DMS114 treated with DMSO at 0.1 percent for 48 hours (cell line): Measurements from ENCODE around the gene ZNF70.

Source experiments
- DNase-seq: peaks from one replicate; lab custom pipeline; 2025; ENCODE audit not compliant: unreplicated experiment; lab: John Stamatoyannopoulos, UW

The ZNF70 gene

DNA sequence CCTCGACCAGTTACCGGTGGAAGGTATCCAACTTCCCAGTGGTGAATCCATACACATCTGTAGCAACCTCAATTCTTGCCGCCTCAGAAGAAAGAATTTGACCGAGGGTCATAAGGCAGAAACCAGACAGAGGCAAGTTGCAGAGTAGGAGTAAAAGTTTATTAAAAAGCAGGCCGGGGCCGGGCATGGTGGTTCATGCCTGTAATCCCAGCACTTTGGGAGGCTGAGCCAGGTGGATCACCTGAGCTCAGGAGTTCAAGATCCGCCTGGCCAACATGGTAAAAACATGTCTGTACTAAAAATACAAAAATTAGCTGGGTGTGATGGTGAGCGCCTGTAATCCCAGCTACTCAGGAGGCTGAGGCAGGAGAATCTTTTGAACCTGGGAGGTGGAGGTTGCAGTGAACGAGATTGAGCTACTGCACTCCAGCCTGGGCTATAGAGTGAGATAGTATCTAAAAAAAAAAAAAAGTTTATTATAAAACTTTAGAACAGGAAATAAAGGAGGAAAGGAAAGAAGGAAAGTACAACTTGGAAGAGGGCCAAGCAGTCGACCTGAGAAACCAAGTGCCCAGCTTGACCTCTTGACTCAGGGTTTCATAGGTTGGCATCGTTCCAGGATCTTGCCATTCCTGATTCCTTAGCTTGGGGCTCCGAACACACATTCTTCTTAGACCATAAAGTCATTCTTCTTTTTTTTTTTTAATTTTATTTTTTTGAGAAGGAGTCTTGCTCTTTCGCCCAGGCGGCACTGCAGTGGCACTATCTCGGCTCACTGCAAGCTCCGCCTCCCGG, 32.3 kb downstream of the ZNF70 start:
- DNase-seq, result no peak

DNA sequence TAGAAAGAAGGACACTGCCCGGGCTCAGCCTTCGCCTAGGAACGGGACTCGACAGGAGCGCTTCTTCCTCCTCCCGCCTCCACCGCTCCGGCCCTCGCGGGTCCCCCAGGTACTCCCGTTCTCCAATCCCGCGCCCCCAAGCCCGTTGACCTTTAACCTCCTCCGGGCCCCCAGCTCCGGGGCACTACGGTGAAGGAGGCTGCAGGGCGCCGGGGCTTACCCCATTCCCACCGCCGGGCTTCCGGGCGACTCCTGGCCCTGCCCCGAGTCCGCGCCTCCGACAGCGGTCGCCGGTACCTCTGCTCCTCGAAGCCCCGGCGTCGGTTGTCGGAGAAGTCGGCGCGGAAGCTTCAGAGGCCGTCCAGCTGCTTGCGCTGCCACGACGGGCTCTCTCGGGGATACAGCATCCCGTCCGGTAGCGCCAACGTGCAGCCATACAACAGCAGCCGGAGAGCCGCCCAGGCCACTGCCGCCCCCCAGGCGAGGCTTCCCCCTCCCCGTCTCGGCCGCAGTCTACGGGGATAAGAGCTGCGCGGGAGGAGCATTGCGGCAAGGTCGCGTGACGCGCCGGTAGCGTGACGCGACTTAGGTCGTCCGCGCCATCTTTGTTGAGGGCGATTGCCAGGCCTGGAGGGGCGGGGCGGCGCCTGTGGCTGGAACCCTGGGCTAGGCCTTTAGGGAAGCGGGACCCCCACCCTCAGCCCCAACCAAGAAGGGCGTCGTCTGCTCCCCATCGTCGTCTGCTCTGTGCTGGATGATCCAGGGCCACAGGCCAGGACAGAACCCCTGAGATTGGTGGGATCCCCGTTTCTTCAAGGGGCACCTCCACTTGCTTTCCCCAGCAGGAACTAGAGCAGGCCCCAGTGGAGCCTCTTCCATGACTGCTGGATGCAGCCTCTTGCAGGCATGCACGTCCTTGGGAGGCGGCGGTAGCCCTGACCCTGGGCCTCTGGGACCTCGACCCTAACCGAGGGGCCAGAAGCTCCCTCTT, 33.8 kb downstream of the ZNF70 start:
- DNase-seq, result peak; percentile 68

DNA sequence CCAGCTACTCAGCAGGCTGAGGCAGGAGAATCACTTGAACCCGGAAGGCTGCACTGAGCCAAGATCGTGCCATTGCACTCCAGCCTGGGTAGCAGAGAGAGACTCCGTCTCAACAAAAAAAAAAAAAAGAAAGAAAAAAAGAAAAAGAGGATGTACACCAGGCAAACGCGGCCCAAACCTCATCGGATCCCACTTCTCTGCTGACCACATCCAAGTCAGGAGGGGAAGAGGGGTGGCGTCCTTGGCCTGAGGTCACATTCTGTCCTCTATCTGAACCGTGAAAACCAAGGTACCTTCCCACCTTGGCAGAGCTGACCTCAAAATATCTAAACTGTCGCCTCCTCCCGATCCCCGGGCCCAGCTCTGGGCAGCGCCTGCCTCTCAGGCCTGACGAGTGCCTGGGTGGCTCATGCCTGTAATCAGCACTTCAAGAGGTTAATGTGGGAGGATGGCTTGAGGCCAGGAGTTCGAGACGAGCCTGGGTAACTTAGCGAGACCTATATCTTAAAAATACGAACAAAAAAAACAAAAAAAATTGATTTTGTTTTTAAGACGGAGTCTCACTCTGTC, 35.0 kb downstream of the ZNF70 start:
- no peak for DNase-seq

DNA sequence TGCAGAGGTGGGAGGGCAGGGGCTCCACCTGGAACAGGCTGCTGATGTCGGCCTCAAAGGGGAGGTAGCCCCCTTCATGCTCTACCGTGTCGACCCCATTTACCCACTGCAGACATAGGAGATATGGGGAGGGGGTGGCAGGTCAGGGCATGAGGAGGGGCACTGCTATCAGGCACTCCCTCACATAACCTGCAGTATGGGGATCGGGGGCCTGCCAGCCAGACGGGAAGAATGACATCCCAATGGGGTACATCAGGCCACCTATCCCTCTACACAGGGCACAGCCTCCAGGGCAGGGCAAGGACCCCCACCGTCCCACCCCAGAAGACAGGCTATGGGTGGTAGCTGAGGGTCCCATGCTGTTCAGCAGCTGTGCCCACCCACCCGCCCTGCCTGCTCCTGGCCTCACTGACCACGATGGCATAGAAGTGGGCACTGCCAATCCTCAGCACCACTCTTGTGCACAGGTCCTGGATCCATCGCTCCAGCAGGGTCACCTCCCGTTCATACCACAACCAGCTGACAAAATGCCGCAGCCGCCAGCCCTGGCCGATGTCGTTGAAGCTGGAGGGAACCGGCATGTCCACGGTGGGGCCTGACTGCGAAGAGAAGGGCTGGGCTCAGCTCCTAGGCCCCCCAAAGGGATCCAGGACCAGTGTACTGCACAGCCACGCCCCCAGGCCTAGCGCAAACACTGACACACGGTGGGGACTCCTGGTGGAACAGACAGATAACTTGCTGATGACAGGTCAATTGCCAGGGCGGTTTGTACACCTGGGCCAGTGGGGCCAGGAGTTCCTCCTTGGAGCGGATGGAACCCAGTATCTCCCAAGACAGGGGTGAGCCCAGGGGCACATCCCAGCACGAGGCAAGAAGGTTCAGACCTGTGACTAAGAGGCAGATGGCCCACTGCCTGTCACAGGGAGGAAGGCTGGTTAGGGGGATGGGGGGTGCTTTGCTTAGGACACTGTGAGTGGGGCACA, 36.0 kb downstream of the ZNF70 start:
- no peak for DNase-seq

DNA sequence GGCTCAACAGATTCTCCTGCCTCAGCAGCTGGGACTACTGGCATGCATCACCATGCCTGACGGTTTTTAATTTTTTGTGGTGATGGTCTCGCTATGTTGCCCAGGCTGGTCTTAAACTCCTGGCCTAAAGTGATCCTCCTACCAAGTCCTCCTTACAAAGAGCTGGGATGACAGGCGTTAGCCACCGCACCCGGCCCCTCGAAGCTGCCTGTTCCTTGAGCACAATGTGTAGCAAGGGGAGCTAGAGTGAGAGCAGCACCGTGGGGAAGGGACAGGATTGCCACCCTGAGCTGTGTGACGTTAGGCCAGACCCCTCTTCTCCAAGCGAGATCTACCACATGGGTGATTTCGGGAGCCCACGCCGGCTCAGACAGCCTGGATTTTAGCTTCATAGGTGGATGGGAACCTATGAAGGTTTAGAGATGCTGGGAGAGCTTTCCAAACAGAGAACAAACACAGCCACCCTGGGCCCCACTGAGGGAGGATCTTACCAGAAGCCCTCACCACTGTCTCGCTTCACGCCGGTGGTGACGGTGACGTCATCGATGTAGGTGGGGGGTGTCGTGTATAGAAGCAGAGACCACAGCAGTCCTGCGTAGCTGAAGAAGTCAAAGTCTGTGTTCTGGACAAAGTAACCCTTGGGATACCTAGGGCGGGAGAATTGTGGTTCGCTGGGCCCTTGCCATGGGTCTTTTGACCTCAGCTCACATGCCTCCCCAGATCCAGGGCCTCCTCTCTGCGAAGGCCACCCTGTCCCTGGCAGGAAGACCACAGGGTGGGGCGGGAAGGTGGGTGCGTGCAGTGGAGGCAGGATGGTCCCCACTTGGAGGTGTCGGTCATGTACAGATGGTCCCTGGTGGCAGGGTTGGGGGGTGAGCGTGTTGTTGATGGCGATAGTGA, 37.0 kb downstream of the ZNF70 start:
- DNase-seq, result no peak

DNA sequence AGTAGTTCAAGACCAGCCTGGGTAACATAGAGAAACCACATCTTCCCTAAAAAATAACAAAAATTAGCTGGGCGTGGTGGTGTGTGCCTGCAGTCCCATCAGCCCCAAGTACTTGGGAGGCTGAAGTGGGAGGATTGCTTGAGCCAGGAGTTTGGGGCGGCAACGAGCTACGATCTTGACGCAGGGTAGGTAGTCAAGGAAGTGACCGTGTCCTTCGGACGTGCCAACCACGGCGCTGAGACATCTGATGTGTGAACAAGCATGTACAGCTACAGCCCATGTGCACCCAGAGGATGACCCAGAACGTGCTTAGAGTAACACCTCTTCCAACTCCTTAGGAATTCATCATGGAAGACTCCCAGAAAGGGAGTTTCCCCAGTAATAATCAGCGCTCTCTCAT, 38.7 kb downstream of the ZNF70 start:
- DNase-seq, result no peak

DNA sequence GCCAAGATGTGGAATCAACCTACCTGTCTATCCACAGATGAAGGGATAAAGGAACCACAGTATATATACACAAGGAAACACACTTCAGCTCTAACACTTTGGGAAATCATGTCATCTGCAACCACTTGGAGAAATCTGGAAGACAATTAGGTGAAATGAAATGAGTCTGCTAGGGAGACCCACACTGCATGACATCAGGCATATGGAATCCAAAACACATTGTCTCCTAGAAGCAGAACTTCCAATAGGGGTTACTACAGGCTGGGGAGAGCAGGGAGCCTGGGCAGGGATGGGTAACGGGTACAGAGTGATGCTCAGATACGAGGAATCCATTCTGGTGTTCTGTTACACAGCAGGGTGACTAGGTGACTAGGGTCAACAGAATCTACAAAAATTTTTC, 41.8 kb downstream of the ZNF70 start:
- DNase-seq, result no peak

DNA sequence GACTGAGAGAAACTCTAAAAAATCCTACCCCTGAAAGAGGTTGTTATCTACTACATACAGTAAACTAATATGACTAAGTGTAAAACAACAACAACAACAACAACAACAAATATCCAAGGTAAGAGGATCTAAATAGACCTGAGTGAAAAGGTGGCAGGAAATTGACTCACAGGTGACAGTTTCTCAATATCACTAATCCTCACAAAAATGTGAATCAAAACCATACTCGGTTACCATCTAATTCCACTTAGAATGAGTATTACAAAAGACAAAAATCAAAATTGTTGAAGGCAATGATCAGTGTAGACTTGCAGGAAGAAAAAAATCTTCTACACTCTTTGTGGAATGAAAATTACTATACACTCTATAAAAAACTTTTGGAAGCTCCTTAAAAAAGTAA, 42.6 kb downstream of the ZNF70 start:
- no peak for DNase-seq

DNA sequence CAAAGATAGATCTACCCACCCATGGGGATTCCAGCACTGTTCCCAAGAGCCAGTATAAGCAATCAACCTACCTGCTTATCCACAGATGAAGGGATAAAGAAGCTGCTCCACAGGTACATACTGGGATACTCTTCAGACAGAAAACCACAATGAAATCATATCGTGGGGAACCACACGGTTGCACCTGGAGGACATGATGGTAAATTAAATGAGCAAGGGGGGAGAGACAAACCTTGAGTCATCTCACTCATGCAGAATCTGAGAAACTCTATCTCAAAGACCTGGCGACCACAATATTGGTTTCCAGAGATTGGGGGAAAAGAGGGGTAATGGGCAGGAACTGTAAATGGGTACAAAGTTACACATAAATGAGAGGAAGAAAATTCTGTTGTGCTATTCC, 45.6 kb downstream of the ZNF70 start:
- no peak for DNase-seq

DNA sequence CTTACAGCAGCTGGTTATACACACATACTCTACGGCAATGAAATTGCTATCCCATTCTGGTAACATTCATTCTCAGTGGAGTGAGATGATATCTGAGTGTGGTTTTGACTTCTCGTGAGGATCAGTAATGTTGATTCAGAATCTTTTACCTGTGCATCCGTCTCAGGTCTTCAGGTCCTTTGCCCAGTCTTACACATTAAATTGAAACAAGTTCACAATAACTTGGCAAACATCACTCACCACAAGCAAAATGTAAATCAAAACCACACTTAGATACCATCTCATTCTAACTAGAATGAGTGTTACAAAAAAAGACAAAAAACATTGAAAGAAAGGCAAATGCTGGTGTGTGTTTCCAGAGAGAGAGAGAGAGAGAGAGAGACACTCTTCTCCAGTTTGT, 46.1 kb downstream of the ZNF70 start:
- no peak for DNase-seq

DNA sequence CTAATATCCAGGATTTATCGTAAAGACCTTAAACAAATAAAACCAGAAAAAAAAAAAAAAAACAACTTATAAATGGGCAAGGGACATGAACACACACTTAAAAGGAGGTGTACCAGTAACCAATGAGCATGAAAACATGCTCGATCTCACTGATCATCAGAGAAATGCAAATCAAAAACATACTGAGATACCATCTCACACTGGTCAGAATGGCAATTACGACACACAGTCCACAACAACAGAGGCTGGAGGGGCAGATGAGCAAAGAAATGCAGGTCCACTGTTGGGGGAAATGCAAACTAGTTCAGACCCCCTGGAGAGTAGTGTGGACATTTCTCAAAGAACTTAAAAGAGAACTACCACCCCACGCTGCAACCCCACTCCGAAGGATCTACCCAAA, 46.9 kb downstream of the ZNF70 start:
- DNase-seq, result no peak

DNA sequence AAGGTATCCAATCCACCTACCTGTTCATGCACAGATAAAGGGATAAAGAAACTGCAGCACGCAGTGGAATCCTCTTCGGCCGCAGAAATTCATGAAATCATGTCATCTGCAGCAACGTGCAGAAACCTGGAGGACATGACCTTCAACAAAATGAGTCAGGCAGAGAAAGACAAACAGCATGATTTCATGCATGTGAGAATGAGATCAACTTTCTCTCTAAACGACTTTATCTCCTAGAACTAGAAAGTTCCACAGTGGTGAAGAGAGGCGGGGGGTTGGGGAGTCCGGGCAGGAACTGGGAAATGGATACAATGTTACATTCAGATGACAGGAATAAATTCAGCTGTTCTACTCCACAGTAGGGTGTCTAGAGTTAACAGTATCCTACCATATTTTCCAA, 50.2 kb downstream of the ZNF70 start:
- DNase-seq, result no peak

DNA sequence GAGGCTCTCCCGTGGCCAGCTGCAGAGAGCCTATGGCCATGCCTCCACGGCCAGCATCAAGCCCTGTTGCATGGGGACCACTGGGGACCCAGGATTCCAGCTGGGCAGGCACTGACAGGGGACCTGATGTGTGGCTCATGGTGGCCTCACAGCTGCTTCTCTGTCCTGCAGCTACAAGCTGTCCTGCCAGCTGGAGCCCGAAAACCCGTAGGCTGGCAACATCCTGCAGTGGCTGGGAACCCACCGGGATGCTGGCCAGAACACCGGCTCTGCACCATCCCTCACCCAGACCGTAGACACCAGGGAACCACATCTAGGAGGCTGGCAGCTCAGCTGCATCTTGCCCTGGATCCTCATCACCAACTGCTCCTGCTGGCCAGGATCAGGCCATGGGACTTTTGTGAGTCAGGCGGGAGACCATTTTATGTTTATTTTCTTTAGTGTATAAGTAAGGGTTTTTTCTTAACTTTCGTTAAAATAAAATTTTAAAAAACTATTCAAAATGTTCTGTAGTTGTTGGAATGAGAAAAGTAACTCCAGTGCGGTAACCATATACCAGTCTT, 52.2 kb downstream of the ZNF70 start:
- no peak for DNase-seq

DNA sequence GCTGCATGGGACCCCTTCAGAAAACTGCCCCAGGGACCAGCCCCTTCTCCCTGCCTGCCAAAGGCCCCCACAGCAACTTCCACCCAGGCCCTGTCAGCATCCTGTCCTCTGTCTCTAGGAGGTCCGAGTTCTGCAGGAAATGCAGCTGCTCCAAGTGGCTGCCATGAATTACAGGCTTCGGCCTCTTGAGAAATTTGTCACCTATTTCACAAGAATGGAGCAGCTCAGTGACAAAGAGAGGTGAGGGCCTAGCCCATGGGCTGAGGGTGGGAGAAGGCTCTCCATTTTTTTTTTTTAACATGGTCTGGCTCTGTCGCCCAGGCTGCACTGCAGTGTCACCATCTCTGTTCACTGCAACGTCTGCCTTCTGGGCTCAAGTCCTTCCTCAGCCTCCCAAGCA, 52.8 kb downstream of the ZNF70 start:
- no peak for DNase-seq

DNA sequence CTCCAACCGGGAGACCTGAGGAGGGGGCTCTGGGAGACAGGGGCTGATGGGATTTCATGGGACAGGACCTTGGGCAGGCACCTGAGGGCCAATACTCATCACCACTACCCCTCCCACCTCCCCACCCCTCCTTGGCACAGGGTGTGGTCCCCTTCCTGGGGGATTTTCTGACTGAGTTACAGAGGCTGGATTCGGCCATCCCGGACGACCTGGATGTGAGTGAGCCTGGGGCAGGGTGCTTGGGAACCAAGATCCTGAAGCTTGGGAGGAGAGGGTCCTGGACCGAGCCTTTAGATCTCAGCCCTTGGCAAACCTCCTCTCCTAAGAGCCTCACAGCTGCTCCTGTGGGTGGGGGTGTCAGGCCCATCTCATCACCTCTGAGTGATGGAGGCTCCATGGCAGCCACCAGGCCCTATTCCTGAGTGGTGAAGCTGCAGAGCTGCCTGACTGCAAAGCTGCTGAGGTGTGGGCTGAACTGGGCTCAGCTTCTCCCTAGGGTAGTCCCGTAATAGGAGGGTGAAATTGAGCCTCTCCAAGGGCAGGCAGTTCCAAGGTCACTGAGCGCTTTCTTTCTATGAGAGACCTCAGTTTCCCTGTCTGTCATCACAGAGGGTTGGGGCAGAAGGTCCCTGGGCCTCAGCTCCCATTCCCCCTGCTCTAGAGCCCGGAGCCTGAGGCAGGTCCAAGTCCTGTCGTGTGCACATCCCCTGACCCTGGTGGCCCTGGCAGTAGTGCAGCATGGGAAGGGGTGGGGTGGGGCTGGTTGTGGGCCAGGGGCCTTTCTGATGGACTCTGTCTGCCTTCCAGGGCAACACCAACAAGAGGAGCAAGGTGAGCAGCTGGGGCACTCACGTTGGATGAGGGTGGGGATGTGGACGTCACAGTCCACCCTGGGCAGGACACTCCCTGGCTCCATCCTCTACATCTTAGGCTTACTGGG, 53.6 kb downstream of the ZNF70 start:
- no peak for DNase-seq

DNA sequence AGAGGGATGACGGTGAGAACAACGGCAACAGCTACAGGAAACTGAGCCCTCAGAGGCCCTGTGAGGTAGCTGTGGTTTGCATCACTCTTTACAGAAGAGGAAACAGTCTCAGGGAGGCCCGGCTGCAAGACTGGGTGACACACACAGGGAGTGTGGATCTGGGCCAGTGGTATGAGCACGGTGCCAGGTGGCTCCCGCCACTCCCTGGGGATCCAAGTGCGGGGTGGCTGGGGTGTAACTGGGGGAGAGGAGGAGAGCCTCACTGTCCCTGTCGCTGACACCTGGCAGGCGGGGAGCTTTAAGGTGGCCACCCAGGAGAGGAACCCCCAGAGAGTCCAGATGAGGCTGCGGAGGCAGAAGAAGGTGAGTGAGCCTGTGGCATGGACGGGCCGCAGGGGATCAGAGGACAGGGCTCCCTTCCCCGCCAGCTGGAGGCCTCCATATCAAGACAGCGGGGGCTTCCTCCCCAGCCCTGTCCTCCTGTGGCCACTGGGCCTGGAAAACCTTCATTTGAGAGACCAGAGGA, 54.5 kb downstream of the ZNF70 start:
- no peak for DNase-seq

DNA sequence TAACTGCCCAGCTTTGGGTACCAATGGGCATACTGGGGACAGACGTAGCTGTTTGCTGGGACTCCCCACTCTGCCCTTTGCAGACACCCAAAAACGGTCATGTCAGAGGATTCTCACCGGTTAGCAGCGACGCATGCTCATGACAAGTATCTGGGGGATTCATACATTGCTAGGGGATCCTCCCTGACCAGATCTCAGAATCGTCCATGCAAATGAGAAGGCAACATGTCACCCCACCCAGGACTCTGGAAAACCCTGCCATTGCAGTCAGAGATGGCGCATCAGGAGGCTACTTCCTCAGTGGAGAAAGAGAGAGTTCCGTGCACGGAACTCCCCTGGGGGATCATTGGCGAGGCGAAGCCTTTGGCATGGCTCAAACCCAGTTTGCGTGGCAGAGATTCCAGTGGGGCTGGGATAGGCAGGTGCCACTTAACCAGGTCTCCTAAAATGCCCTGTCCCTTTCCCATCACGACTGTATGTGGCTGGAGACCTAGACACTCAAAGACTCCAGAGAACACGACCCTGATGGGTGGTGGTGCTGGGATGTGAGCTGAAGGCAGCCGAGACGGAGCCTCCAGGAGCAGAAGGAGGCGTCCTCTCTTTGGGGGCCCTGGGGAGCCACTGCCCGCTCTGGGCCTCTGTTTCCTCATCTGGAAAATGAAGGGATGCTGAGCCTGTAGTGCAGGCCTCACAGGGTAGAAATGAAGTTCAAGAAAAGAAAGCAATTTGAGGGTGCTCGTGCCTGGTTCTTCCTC, 55.2 kb downstream of the ZNF70 start:
- DNase-seq, result no peak
